Tibial nerve (tissue), 3 donors: Measurements from ENCODE around the gene SEZ6.

Experiments
- POLR2A ChIP-seq, 2 donors: fragments of 450-650 bp; IDR thresholded peaks; one replicate each; pipeline ENCODE4 v1.6.1; 2017; ENCODE audit warnings: antibody characterized with exemption in 2 of 2, mild to moderate bottlenecking in 2 of 2, moderate library complexity in 2 of 2
- TF ChIP-seq, protein P1 (sequence below), 5 experiments: fragments of 200-600 bp in 3 of 5; fragments of 450-650 bp in 2 of 5; sonication (generic) in 3 of 5; IDR thresholded peaks; one replicate each; pipeline ENCODE4 v1.5.1; 2016 to 2019; ENCODE audit warnings: antibody characterized with exemption in 5 of 5, mild to moderate bottlenecking in 3 of 5, moderate library complexity in 2 of 5

DNA sequence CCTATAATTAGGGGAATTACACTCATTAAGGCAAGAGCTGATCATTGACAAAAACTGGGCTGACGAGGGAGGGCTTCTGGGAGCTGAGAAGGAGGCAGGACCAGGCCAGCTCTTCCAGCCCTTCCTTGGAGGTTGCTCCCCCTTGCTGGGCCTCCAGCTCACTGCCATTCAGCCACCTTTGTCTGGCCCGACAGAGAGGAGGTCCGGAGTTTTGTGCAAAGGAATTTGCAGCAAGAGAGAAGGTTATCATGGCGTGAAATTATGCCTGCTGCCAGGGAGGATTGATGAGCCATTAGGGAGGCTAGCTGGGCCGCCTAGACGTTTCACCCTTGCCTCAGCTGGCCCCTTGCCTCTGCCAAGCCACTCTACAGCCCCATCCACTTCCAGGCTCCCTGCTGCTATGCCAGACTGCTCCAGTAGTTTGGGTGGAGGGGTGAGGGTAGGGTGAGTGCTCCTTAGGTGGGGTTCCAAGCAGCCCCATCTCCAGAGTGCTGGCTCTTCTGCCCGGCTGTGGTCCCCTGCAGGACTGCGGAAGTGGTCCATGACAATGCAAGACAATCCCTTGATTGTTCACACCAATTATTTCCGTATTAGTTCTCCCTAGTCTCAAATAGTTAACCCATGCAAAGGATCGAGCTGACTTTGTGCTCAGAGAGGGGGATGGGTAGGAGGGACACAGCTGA is 37.5 kb downstream of the SEZ6 start:
- TF ChIP-seq, protein P1, sequence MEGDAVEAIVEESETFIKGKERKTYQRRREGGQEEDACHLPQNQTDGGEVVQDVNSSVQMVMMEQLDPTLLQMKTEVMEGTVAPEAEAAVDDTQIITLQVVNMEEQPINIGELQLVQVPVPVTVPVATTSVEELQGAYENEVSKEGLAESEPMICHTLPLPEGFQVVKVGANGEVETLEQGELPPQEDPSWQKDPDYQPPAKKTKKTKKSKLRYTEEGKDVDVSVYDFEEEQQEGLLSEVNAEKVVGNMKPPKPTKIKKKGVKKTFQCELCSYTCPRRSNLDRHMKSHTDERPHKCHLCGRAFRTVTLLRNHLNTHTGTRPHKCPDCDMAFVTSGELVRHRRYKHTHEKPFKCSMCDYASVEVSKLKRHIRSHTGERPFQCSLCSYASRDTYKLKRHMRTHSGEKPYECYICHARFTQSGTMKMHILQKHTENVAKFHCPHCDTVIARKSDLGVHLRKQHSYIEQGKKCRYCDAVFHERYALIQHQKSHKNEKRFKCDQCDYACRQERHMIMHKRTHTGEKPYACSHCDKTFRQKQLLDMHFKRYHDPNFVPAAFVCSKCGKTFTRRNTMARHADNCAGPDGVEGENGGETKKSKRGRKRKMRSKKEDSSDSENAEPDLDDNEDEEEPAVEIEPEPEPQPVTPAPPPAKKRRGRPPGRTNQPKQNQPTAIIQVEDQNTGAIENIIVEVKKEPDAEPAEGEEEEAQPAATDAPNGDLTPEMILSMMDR (IDR thresholded peaks at IDR 0.05): no peak
- no peak for TF ChIP-seq POLR2A (IDR thresholded peaks at IDR 0.05)
